ENCODE measurements around the gene SLC2A4. TPM values are rescaled to one million over a fixed set of nuclear protein-coding genes. Genes with fewer than 3 reads are reported as not detected.

The SLC2A4 gene
- total RNA-seq, 2 donors from 2014 or later = 13.5 to 21.3 TPM

GRCh38 chr17:7313890-7314718 lies 32.6 kb downstream of the SLC2A4 start:
- intact Hi-C loops (cut with DNase I) = no loop called here
- DNase-seq (ENCODE audit: low spot score) = no peak

- DNase-seq (ENCODE audit: low spot score) = peak; percentile 98
- intact Hi-C loops (cut with DNase I) = no loop called here
Observed at GRCh38 chr17:7314719-7315569, 33.4 kb downstream of the SLC2A4 start, which contains the start of gene GPS2. GPS2 (minus strand) TSS chr17:7315360; CDS start chr17:7315052, 308 bp downstream.

GRCh38 chr17:7315570-7316235 lies 34.2 kb downstream of the SLC2A4 start:
- DNase-seq (ENCODE audit: low spot score) = no peak
- intact Hi-C loops (cut with DNase I) = no loop called here

GRCh38 chr17:7317161-7317803 lies 35.8 kb downstream of the SLC2A4 start:
- no peak for DNase-seq (ENCODE audit: low spot score)
- intact Hi-C loops (cut with DNase I) = no loop called here

GRCh38 chr17:7318121-7318860 lies 36.8 kb downstream of the SLC2A4 start:
- intact Hi-C loops (cut with DNase I) = no loop called here
- DNase-seq (ENCODE audit: low spot score) = no peak

GRCh38 chr17:7321466-7321865 lies 39.9 kb downstream of the SLC2A4 start:
- intact Hi-C loops (cut with DNase I) = no loop called here
- DNase-seq (ENCODE audit: low spot score) = no peak

- intact Hi-C loops (cut with DNase I) = loop anchor here in 1 of 2 donors (1.0 kb wide), 1 partner anchor 186 kb away; no protein-coding TSS in a partner anchor
- no peak for DNase-seq (ENCODE audit: low spot score)
Observed at GRCh38 chr17:7322520-7323194, 41.1 kb downstream of the SLC2A4 start.

- intact Hi-C loops (cut with DNase I) = no loop called here
- no peak for DNase-seq (ENCODE audit: low spot score)
Observed at GRCh38 chr17:7323731-7324437, 42.4 kb downstream of the SLC2A4 start.

- intact Hi-C loops (cut with DNase I) = no loop called here
- DNase-seq (ENCODE audit: low spot score) = no peak
Observed at GRCh38 chr17:7324438-7324779, 42.9 kb downstream of the SLC2A4 start.

GRCh38 chr17:7325031-7325528 lies 43.6 kb downstream of the SLC2A4 start:
- no peak for DNase-seq (ENCODE audit: low spot score)
- intact Hi-C loops (cut with DNase I) = no loop called here

- DNase-seq (ENCODE audit: low spot score) = no peak
- intact Hi-C loops (cut with DNase I) = no loop called here
Observed at GRCh38 chr17:7326186-7326585, 44.7 kb downstream of the SLC2A4 start.

GRCh38 chr17:7327056-7327455 lies 45.5 kb downstream of the SLC2A4 start:
- intact Hi-C loops (cut with DNase I) = no loop called here
- DNase-seq (ENCODE audit: low spot score) = no peak

GRCh38 chr17:7327501-7327900 lies 46.0 kb downstream of the SLC2A4 start:
- intact Hi-C loops (cut with DNase I) = no loop called here
- DNase-seq (ENCODE audit: low spot score) = no peak

- intact Hi-C loops (cut with DNase I) = no loop called here
- no peak for DNase-seq (ENCODE audit: low spot score)
Observed at GRCh38 chr17:7328009-7328408, 46.5 kb downstream of the SLC2A4 start.

GRCh38 chr17:7328840-7329373 lies 47.4 kb downstream of the SLC2A4 start, which contains the start of gene NEURL4:
NEURL4 (minus strand) TSS chr17:7329335; CDS start chr17:7329312, 23 bp downstream.
- intact Hi-C loops (cut with DNase I) = no loop called here
- no peak for DNase-seq (ENCODE audit: low spot score)

GRCh38 chr17:7329374-7329996 lies 48.0 kb downstream of the SLC2A4 start:
- peak; percentile 99 for DNase-seq (ENCODE audit: low spot score)
- intact Hi-C loops (cut with DNase I) = no loop called here
